Measurements from ENCODE around the gene FYB2. TPM values are rescaled to one million over a fixed set of nuclear protein-coding genes. Genes with fewer than 3 reads are reported as not detected.

FYB2 gene
- total and polyA plus RNA-seq, 12 donors: not detected

DNA sequence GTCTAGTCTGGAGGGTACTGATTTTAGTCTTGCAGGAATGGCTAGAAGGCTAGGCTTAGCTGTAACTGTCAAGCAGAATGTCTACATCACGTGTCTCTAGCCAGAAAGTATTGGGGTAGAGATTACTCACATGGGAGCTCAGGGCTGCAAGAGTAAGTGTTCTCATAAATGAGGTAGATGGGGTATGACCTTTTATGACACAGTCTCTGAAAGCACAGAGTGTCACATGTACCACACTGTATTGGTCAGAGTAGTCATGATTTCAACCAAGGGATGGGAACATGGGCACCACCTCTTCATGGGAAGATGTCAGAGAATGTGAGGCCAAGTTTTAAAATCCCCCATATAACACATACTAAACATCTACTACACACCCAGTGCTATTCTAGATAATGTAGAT is 2.9 kb downstream of the FYB2 start:
- no peak for DNase-seq
- Histone ChIP-seq H3K9me3 (replicated peaks in 1 of 3) (no peaks in the 10 kb centered on the region), H3K4me1 (replicated peaks in 1 of 2) (no peaks in the 10 kb centered on the region), H3K27ac (no peak overlapping the region), H3K27me3 (peaks cover 4% of the 10 kb centered on the region), H3K4me3 (no peak overlapping the region), H3K36me3 (replicated peaks in 1 of 2) (no peaks in the 10 kb centered on the region)
- TF ChIP-seq, protein P1, sequence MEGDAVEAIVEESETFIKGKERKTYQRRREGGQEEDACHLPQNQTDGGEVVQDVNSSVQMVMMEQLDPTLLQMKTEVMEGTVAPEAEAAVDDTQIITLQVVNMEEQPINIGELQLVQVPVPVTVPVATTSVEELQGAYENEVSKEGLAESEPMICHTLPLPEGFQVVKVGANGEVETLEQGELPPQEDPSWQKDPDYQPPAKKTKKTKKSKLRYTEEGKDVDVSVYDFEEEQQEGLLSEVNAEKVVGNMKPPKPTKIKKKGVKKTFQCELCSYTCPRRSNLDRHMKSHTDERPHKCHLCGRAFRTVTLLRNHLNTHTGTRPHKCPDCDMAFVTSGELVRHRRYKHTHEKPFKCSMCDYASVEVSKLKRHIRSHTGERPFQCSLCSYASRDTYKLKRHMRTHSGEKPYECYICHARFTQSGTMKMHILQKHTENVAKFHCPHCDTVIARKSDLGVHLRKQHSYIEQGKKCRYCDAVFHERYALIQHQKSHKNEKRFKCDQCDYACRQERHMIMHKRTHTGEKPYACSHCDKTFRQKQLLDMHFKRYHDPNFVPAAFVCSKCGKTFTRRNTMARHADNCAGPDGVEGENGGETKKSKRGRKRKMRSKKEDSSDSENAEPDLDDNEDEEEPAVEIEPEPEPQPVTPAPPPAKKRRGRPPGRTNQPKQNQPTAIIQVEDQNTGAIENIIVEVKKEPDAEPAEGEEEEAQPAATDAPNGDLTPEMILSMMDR (IDR thresholded peaks at IDR 0.05): no peak
- TF ChIP-seq POLR2A (IDR thresholded peaks at IDR 0.05): no peak
- 60 to 88% (median 82%) methylated on average over 1 of the region's 1 CpG for WGBS, 4 donors
- intact Hi-C loops (cut with DNase I): no loop called here

DNA sequence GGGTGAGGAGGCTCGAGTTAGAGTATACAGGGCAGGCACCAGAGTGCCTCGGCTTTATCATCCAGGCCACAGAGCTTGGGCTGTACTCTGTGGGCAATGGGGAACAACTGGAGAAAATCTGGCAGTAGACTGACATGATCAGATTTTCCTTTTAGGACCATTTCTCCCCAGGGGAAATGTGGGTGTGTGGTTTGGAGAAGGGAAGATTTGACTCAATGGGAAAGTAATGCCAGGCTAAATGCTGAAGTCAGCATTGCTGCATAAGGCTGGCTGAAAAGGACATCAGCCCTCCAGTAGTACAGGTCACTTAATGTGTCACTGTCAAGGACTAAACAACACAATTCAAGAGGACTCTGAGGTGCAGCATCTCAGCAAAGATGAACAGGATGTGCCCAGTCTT is 5.0 kb downstream of the FYB2 start:
- H3K4me1 ChIP-seq (replicated peaks in 1 of 2): no peaks in the 10 kb centered on the region
- intact Hi-C loops (cut with DNase I): no loop called here
- H3K27ac ChIP-seq: no peak overlapping the region
- peaks cover 4% of the 10 kb centered on the region for H3K27me3 ChIP-seq
- H3K4me3 ChIP-seq: no peak overlapping the region
- WGBS, 4 donors: 74 to 96% (median 79%) methylated on average over 2 of the region's 2 CpGs
- DNase-seq: no peak
- H3K36me3 ChIP-seq (replicated peaks in 1 of 2): no peaks in the 10 kb centered on the region
- no peaks in the 10 kb centered on the region for H3K9me3 ChIP-seq (replicated peaks in 1 of 3)
- TF ChIP-seq, protein P1 (IDR thresholded peaks at IDR 0.05): no peak
- TF ChIP-seq POLR2A (IDR thresholded peaks at IDR 0.05): no peak

DNA sequence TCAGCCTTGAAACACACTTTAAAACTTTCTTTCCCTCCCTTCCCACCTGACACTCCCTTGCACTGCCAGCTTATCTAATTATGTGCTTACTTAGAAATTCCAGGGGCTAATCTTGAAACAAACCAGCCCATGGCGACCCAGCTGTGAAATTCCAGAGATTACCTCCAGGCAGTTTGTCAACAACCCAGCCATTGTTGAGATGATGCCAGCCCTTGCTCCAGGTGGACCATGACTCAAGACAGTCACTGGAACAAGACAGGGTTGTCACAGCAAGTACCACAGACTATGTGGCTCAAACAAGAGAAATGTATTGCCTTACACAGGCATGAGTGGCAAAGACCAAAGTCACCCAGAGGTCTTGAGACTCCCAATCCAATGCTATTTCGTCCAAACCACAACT is 7.9 kb downstream of the FYB2 start:
- H3K27me3 ChIP-seq: peaks cover 4% of the 10 kb centered on the region
- H3K27ac ChIP-seq: no peak overlapping the region
- intact Hi-C loops (cut with DNase I): no loop called here
- no peaks in the 10 kb centered on the region for H3K9me3 ChIP-seq (replicated peaks in 1 of 3)
- no peak for DNase-seq
- no peaks in the 10 kb centered on the region for H3K4me1 ChIP-seq (replicated peaks in 1 of 2)
- WGBS, 4 donors: 37 to 62% (median 49%) methylated on average over 2 of the region's 2 CpGs
- TF ChIP-seq, protein P1 (IDR thresholded peaks at IDR 0.05): no peak
- no peak for TF ChIP-seq POLR2A (IDR thresholded peaks at IDR 0.05)
- H3K36me3 ChIP-seq (replicated peaks in 1 of 2): no peaks in the 10 kb centered on the region
- no peak overlapping the region for H3K4me3 ChIP-seq

DNA sequence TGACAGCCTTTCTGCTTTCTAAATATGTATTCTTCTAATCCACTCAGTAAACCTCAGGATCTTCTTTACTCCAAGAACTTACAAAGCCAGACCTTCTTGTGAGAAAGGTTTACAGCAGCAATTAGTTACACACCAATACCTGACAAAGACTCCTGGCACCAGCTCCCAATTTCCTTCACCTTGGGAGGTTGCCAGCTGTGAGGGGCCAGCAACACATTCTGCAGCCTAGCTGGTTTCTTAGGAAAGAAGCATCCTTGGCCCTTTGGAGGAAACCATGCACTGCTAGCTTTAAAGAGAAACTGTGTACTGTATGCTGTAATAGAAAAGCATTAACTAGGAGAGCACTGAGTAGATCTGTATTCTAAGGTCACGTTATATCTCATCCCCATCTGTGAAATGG is 10.8 kb downstream of the FYB2 start:
- 73 to 87% (median 78%) methylated on average over 1 of the region's 1 CpG for WGBS, 4 donors

More for the DNA sequence above, 10.8 kb downstream of the FYB2 start:
- no peaks in the 10 kb centered on the region for H3K4me1 ChIP-seq (replicated peaks in 1 of 2)
- H3K27ac ChIP-seq: no peak overlapping the region
- no peak overlapping the region for H3K4me3 ChIP-seq
- H3K36me3 ChIP-seq (replicated peaks in 1 of 2): no peaks in the 10 kb centered on the region
- intact Hi-C loops (cut with DNase I): no loop called here
- no peaks in the 10 kb centered on the region for H3K9me3 ChIP-seq (replicated peaks in 1 of 3)
- no peak for DNase-seq
- TF ChIP-seq, protein P1 (IDR thresholded peaks at IDR 0.05): no peak
- no peak for TF ChIP-seq POLR2A (IDR thresholded peaks at IDR 0.05)
- H3K27me3 ChIP-seq: peaks cover 4% of the 10 kb centered on the region
